ENCODE data around the gene CBLB.

The CBLB gene

GRCh38 chr3:105891101-105891500 lies 22.3 kb upstream of the CBLB start:
- no peak for DNase-seq (ENCODE audit: low read depth in 2 of 2)
- no peak overlapping the region for H3K4me3 ChIP-seq (replicated peaks in 1 of 2; ENCODE audit: low read depth in 2 of 2, low read length in 2 of 2)
- TF ChIP-seq CTCF (IDR thresholded peaks at IDR 0.05; ENCODE audit: low read depth, low read length), result no peak

- no peak for TF ChIP-seq CTCF (IDR thresholded peaks at IDR 0.05; ENCODE audit: low read depth, low read length)
- no peak overlapping the region for H3K4me3 ChIP-seq (replicated peaks in 1 of 2; ENCODE audit: low read depth in 2 of 2, low read length in 2 of 2)
- DNase-seq (ENCODE audit: low read depth in 2 of 2), result no peak
These were observed 20.1 kb upstream of the CBLB start for GRCh38 chr3:105888621-105889579.

GRCh38 chr3:105885256-105885655 lies 16.4 kb upstream of the CBLB start:
- no peak for TF ChIP-seq CTCF (IDR thresholded peaks at IDR 0.05; ENCODE audit: low read depth, low read length)
- no peak overlapping the region for H3K4me3 ChIP-seq (replicated peaks in 1 of 2; ENCODE audit: low read depth in 2 of 2, low read length in 2 of 2)
- peak; percentile 39 to 43 for DNase-seq (ENCODE audit: low read depth in 2 of 2)

GRCh38 chr3:105883798-105884377 lies 15.1 kb upstream of the CBLB start:
- TF ChIP-seq CTCF (IDR thresholded peaks at IDR 0.05; ENCODE audit: low read depth, low read length), result no peak
- DNase-seq (ENCODE audit: low read depth in 2 of 2), result no peak
- no peak overlapping the region for H3K4me3 ChIP-seq (replicated peaks in 1 of 2; ENCODE audit: low read depth in 2 of 2, low read length in 2 of 2)

GRCh38 chr3:105880681-105881290 lies 12.0 kb upstream of the CBLB start:
- H3K4me3 ChIP-seq (replicated peaks in 1 of 2; ENCODE audit: low read depth in 2 of 2, low read length in 2 of 2), result no peak overlapping the region
- no peak for DNase-seq (ENCODE audit: low read depth in 2 of 2)
- TF ChIP-seq CTCF (IDR thresholded peaks at IDR 0.05; ENCODE audit: low read depth, low read length), result no peak

GRCh38 chr3:105878061-105878460 lies 9.2 kb upstream of the CBLB start:
- no peak for TF ChIP-seq CTCF (IDR thresholded peaks at IDR 0.05; ENCODE audit: low read depth, low read length)
- no peak overlapping the region for H3K4me3 ChIP-seq (replicated peaks in 1 of 2; ENCODE audit: low read depth in 2 of 2, low read length in 2 of 2)
- DNase-seq (ENCODE audit: low read depth in 2 of 2), result peak; percentile 25 to 45
